Measurements from ENCODE around the gene SEMA3A.
"Not testable (repeated sequence)": the region's sequence is repeated elsewhere in the genome, so short reads cannot be mapped to it uniquely, and the experiment has no call there.

The SEMA3A gene

DNA sequence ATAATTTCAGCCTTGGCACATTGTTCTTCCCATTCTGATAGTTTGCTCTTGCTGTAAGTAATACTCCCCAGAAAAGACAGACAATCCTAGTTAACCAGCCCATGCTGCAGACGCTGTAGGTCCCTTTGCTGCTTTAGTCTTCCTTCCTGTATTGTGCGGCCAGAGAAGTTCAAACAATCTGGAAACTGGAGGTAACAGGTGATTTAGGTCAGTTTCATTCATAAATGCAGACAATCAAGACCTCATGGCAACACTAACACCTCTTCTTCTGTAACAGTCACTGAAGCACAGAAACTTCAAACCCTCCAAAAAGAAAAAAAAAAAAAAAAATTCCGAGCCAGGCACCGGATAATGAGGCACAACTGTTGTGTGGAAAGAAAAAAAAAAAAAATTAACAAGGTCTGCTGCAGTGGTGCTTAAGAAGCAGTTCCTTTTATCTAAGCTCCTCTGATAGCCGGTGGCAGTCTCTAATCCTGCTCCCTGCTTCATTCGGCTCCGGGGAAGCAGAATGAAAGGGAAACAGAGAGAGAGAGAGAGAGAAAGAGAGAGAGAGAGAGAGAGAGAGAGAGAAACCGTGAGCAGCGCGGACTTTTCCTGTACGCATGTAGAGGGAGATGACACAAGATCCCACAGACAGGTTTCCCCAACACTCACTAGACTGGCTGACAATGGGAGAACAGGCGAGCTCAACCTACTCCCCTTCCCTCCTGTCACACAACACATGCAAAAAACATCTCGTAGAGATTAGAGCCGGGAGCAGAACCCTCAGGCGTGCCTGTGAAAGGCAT, at the start of gene SEMA3A:
Gene SEMA3A, minus strand, starts transcription at position 306 of the 788 bp plus-strand sequence. Its CDS starts 203 bp downstream, at position 103.
- peak; percentile 58 for DNase-seq

DNA sequence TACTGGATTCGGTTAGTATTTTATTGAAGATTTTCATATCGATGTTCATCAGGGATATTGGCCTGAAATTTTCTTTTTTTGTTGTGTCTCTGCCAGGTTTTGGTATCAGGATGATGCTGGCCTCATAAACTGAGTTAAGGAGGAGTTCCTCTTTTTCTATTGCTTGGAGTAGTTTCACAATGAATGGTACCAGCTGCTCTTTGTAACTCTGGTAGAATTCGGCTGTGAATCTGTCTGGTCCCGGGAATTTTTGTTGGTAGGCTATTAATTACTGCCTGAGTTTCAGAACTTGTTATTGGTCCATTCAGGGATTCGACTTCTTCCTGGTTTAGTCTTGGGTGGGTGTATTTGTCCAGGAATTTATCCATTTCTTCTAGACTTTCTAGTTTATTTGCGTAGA, 48.4 kb upstream of the SEMA3A start:
- DNase-seq, result not testable (repeated sequence)

DNA sequence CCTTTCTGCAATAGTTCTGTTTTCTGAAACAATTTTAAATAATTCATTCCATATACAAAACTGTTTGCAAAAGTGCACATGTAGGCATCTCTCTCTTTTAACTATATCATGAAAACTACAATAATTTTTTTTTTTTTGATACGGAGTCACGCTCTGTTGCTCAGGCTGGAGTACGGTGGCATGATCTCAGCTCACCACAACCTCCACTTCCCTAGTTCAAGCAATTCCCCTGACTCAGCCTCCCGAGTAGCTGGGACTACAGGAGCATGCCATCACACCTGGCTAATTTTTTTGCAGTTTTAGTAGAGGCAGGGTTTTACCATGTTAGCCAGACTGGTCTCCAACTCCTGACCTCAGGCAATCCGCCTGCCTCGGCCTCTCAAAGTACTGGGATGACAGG, 44.0 kb upstream of the SEMA3A start:
- DNase-seq, result no peak

DNA sequence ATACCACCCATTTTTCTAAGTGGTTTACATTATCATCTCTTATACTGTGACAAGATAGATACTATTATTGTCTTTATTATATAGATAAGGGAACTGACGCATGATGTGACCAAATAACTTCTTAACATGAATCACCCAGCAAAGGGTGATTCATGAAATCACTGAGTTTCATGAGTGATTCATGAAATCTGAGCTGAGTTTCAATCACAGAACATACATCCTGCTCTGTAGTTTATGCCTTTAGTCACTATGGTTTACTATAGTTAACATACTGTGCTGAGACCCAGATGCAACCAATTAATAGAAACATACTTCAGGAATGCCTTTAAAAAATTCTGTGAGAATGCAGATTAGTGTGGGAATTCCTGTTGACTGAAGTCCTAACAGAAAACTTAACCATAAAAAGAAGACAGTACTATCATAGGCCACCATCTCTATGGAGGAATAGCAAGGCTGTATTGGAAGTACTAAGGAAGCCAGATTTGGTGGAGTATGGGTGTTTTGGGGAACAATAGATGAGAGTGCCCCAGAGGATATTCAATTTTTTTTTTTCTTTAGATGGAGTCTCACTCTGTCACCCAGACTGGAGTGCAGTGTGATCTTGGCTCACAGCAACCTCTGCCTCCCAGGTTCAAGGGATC, 43.1 kb upstream of the SEMA3A start:
- no peak for DNase-seq

GRCh38 chr7:84236398-84236797, 41.8 kb upstream of the SEMA3A start:
- DNase-seq, result no peak

DNA sequence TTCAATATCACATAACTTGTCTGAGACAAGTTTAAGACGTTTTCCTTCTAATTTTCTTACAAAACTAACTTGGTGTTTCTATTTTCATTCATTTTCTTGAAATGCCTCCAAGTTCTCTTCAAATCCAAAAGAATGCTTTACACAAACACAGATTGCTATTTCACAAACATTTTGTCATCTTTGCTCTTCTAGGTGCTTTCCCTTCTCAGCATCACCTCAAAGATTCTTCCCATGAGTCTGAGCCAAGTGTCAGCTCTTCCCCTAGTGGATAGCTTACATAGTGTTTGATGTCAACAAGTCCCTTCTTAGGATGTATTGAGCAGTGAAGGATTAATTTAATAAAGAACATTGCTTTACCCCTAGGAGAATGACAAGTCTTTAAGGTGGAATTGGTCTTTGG, 38.1 kb upstream of the SEMA3A start:
- no peak for DNase-seq

GRCh38 chr7:84231157-84231556, 36.6 kb upstream of the SEMA3A start:
- DNase-seq, result no peak

DNA sequence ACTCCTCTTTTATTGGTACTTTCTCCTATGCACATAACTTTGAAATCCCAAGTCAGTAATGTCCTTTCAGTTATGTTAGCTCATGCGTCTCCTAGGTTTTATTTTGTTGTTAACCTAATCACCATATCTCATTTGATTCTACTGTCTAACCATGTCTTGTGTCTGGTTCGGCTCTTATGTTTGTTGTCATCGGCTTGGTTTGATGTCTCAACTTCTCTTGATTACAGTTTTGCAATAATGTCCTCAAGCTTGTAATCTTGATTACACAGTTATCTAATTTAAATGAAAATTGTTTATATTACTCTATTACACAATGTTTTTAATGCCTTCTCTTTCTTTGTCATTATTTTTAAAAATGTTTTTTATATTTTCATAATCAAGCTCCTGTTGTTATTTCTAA, 35.9 kb upstream of the SEMA3A start:
- DNase-seq, result no peak

DNA sequence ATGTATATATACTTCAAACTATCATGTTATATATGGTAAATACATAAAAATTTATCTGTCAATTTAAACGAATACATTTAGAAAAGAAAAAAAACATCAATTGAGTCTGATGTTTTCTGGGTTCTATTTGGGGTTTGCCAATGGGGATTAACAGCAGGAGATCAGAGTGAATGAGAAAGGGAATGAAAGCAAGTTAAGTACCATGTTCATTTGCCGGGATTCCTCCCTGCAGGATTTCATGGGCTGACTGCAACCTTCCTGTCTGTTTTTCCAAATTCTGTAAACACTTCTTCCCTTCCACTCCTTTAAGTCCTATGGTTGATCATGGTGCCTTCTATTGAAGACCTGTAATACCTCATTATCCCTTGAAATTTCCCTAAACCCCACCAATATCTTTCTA, 33.9 kb upstream of the SEMA3A start:
- DNase-seq, result no peak

- no peak for DNase-seq
Observed at GRCh38 chr7:84226759-84227158, 32.2 kb upstream of the SEMA3A start.

DNA sequence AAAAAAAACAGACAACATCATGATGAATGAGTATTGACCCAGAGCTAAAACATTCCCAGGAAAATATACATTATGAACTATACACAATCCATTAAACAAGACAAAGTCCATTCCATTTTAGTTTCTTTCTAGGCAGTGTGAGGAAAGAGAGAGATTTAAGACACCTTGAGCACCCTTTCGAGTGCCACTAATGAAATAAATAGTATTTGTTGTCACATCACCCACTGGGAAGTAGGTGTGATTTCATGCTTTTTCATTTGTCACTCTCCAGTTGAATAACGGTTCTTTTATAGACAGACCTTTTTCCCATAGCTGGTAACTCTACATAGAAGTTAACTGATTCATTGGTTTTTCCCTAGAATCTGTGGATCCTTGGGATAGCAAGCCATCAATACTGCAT, 29.9 kb upstream of the SEMA3A start:
- no peak for DNase-seq

DNA sequence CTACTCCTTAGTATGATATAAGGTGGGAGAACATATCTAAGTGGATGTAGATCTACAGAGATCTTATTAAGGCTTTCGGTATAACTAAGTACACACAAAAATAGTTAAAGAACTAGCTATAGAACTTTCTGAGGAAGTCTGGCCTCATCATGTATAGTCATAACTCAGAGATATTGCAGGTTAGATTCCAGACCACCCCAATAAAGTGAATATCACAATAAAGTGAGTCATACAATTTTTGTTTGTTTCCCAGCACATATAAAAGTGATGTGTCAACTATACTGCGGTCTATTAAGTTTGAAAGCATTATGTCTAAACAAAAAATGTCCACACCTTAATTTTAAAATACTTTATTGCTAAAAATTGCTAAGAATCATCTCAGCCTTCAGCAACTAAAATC, 24.7 kb upstream of the SEMA3A start:
- DNase-seq, result no peak

DNA sequence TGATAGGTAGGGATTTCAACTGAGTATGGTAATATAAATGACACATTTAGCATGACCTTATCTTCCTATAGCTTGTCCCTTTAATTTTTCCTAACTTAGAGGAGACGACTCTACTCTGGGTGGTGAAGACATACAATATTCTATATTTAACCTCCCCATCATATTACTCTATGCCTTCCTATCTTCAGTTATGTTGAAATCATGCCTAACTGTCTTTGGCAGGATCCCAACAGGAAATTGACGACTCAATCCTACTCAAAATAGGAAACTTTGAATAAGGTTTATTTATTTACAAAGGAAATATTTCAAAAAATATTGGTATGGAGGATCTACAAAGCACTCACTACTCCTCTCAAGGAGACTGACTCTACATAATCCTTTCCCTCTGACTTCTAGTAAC, 24.1 kb upstream of the SEMA3A start:
- no peak for DNase-seq

- no peak for DNase-seq
Observed at GRCh38 chr7:84216472-84216871, 21.9 kb upstream of the SEMA3A start.

DNA sequence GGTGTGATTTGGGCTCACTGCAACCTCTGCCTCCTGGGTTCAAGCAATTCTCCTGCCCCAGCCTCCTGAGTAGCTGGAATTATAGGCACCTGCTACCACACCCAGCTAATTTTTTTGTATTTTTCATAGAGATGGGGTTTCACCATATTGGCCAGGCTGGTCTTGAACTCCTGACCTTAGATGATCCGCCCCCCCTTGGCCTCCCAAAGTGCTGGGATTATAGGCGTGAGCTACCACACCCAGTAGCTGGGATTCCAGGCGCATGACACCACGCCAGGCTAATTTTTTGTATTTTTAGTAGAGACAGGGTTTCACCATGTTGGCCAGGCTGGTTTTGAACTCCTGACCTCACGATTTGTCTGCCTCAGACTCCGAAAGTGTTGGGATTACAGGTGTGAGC, 20.2 kb upstream of the SEMA3A start:
- DNase-seq, result not testable (repeated sequence)

DNA sequence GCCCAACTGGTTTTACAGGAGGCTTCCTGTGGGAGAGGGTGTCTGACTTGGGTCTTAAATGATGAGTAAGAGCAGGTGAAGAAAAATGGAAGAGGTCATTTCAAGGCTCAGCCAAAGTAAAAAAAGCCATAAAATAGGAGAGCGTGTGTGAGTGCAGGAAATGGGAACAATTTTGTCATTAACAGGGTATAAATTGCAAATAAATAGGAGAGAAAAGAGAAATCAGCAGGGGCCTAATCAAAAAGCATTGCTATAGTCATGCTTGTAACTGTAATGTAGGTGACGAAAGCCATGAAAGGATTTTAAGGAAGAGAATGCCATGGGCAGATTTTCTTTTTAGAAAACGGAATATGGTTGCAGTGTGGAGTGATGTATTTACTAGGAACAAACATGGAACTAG, 15.7 kb upstream of the SEMA3A start:
- no peak for DNase-seq

GRCh38 chr7:84209006-84209405, 14.4 kb upstream of the SEMA3A start:
- DNase-seq, result no peak

GRCh38 chr7:84207615-84208014, 13.0 kb upstream of the SEMA3A start:
- no peak for DNase-seq

DNA sequence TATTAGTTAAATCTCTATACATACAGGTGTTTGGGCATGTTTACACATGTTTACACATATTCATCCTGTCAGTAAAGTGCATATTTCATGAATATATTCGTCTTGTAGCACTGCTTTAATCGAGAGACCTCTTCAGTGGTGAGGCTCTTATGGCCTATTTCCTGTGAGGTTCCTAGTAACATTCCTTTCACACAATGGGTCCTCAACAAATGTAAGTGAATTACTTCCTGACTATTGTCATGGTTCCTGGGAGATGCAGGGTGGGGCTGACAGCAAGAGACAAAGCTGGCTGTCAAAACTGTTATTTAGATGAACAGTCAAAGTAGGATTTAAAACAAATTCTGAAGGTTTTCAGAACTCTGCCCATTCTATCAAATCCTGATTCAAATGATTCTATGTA, 12.4 kb upstream of the SEMA3A start:
- DNase-seq, result no peak

- no peak for DNase-seq
Observed at GRCh38 chr7:84204655-84205054, 10.1 kb upstream of the SEMA3A start.

DNA sequence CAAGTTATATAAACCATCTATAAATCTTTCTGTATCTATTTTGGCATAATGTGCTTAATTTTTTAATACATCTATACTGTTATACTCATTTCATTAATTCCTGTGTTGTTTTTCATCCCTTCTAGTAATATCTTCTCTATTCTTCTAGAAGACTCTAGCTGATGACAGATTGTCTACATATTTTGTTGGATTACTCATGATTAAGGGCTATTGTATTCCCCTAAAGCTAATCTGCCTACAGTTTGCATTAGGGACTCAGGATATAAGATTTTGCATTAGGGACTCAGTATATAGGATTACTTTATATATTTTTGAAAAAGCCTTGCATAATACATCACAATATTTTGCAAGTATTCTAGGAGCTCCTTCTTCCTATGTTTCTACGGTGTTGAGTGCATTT, 8.3 kb upstream of the SEMA3A start:
- DNase-seq, result no peak

DNA sequence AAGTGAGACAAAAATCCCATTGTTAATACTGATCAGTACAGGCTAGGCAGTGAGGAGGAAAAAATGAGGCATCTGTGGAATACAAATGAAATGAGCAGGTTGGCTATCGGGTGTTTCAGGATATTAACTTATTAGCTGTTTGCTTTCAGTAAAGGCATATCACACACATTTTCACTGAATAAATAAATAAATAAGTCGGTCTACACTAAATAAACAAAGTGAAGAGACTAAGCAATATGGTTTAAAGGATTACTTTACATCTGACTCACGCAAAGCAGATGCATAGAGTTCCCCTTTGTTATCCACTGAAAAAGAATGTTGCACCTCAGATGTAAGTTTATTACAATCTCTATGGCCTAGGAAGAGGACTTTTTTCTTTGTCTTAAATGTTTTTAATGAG, 6.3 kb upstream of the SEMA3A start:
- DNase-seq, result no peak

DNA sequence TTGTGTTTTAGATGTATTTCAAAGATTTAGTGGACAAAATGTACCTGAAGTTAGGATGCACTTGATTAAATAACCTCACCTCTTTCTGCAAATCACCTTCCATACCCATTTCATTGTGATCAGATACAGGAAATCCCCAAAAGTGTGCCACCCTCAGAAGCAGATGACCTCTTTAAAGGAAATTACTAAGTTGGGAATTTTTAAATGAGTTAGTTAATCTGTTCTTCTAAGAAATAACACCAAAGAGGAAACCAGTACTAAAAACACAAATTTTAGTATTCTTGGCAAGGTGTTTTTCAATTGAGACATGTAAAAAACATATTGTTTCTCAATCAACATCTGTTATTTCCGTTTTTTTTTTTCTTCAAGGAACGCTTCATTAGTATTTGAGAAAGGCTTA, 4.6 kb upstream of the SEMA3A start:
- no peak for DNase-seq

- no peak for DNase-seq
Observed at GRCh38 chr7:84196084-84196503, 1.5 kb upstream of the SEMA3A start.
